ENCODE measurements around the gene CALM3.

CALM3 gene

DNA sequence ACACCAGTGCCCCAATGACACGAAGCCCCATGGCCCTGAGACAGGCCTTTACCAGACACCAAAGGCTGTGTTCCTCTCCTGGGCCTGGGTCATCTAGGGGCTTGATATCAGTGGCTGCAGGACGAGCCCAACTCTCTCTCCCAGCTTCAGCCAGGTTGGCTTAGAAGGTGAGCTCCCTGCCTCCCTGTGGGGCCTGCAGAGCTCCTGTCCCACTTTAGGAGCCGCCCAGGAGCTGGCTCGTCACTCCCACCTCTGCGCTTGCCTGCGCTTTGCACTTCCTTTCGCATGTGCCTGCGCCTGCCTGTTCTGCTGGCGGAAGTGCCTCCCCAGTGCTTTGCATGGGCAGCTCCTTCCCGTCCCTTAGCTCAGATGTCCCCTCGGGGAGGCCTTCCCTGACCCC is 4.9 kb downstream of the CALM3 start:
- H3K27me3 ChIP-seq (ENCODE audit: insufficient read depth, low read depth, severe bottlenecking): no peaks in the 10 kb centered on the region
- H3K27ac ChIP-seq: no peak overlapping the region
- no peak for DNase-seq
- no peaks in the 10 kb centered on the region for H3K9me3 ChIP-seq (ENCODE audit: severe bottlenecking)
- no peak overlapping the region for H3K4me3 ChIP-seq (ENCODE audit: low read depth, low read length)
- TF ChIP-seq, protein P1, sequence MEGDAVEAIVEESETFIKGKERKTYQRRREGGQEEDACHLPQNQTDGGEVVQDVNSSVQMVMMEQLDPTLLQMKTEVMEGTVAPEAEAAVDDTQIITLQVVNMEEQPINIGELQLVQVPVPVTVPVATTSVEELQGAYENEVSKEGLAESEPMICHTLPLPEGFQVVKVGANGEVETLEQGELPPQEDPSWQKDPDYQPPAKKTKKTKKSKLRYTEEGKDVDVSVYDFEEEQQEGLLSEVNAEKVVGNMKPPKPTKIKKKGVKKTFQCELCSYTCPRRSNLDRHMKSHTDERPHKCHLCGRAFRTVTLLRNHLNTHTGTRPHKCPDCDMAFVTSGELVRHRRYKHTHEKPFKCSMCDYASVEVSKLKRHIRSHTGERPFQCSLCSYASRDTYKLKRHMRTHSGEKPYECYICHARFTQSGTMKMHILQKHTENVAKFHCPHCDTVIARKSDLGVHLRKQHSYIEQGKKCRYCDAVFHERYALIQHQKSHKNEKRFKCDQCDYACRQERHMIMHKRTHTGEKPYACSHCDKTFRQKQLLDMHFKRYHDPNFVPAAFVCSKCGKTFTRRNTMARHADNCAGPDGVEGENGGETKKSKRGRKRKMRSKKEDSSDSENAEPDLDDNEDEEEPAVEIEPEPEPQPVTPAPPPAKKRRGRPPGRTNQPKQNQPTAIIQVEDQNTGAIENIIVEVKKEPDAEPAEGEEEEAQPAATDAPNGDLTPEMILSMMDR (IDR thresholded peaks at IDR 0.05; ENCODE audit: low read depth, low read length): no peak
- H3K36me3 ChIP-seq: peaks cover 67% of the 10 kb centered on the region

DNA sequence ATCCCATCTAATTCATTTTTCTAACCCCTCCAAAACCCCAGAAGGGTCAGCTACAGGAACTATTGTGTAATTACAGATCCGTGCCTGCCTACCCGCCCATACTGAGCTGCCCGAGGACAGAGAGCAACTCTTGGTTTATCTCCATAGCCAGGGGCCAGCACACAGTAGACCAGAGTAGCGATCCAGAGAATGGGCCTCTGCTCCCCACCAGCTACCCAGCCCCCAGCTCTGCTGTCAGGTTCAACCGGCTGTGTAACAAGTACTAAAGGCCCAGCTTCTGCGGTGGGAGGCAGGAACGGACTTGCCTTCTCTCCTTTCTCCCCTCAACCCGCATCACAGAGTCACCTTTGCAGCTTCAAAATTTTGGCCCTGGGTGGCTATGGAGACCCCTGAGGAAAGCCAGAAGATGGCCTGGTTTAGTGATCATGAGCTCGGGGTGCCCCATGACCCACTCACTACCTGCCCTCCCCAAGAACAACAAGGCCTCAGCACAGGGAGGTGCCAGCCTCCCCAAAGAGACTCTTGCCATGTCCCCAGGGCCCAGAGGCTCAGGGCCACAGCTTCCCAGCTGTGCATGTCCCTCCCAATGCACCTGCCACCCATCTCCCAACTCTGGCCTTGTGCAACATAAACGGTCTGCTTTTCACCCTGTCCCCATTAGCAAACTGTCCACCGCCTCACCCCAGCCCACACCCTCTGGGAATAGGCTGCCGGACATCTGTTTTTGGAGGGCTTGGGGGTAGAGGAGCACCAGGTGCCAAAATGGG is 5.7 kb downstream of the CALM3 start:
- no peak for DNase-seq
- Histone ChIP-seq H3K36me3 (peaks cover 62% of the 10 kb centered on the region), H3K27ac (no peak overlapping the region)

DNA sequence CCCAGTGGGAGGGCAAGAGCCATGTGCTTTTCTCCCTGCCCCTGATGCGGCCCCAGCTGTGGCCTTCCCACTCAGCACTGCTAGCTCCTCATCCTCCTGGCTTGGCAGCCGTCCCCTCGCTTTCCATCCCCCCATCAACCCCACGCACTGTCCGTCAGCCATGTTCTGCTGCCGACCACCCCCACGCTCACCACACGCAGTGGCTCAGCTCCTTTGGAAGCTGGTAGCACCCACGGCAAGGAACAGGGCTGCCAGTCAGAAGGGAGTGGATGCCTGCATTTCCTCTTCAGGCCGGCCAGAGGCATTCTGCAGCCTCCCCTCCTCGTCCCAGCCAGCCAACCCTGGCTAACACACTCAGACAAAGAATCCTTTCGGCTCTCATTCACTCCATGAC is 6.3 kb downstream of the CALM3 start:
- no peaks in the 10 kb centered on the region for H3K27me3 ChIP-seq (ENCODE audit: insufficient read depth, low read depth, severe bottlenecking)
- H3K27ac ChIP-seq: no peak overlapping the region
- no peak for DNase-seq
- peaks cover 62% of the 10 kb centered on the region for H3K36me3 ChIP-seq
- no peak overlapping the region for H3K4me3 ChIP-seq (ENCODE audit: low read depth, low read length)
- TF ChIP-seq, protein P1 (IDR thresholded peaks at IDR 0.05; ENCODE audit: low read depth, low read length): no peak
- H3K9me3 ChIP-seq (ENCODE audit: severe bottlenecking): no peaks in the 10 kb centered on the region

More for the DNA sequence above, 5.7 kb downstream of the CALM3 start:
- Histone ChIP-seq H3K4me3 (ENCODE audit: low read depth, low read length) (no peak overlapping the region), H3K9me3 (ENCODE audit: severe bottlenecking) (no peaks in the 10 kb centered on the region), H3K27me3 (ENCODE audit: insufficient read depth, low read depth, severe bottlenecking) (no peaks in the 10 kb centered on the region)
- TF ChIP-seq, protein P1 (IDR thresholded peaks at IDR 0.05; ENCODE audit: low read depth, low read length): no peak

DNA sequence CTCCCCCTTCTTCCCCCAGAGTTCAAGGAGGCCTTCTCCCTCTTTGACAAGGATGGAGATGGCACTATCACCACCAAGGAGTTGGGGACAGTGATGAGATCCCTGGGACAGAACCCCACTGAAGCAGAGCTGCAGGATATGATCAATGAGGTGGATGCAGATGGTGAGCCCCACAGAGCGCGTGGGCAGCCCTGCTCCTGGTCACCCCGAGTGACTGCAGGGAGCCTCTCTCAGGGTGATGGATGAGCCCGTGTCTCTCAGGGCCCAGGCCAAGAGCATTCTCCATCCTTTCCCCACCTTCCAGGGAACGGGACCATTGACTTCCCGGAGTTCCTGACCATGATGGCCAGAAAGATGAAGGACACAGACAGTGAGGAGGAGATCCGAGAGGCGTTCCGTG is 7.0 kb downstream of the CALM3 start:
- Histone ChIP-seq H3K9me3 (ENCODE audit: severe bottlenecking) (no peaks in the 10 kb centered on the region), H3K27me3 (ENCODE audit: insufficient read depth, low read depth, severe bottlenecking) (no peaks in the 10 kb centered on the region), H3K36me3 (peaks cover 58% of the 10 kb centered on the region), H3K27ac (no peak overlapping the region), H3K4me3 (ENCODE audit: low read depth, low read length) (no peak overlapping the region)
- TF ChIP-seq, protein P1 (IDR thresholded peaks at IDR 0.05; ENCODE audit: low read depth, low read length): no peak
- no peak for DNase-seq

DNA sequence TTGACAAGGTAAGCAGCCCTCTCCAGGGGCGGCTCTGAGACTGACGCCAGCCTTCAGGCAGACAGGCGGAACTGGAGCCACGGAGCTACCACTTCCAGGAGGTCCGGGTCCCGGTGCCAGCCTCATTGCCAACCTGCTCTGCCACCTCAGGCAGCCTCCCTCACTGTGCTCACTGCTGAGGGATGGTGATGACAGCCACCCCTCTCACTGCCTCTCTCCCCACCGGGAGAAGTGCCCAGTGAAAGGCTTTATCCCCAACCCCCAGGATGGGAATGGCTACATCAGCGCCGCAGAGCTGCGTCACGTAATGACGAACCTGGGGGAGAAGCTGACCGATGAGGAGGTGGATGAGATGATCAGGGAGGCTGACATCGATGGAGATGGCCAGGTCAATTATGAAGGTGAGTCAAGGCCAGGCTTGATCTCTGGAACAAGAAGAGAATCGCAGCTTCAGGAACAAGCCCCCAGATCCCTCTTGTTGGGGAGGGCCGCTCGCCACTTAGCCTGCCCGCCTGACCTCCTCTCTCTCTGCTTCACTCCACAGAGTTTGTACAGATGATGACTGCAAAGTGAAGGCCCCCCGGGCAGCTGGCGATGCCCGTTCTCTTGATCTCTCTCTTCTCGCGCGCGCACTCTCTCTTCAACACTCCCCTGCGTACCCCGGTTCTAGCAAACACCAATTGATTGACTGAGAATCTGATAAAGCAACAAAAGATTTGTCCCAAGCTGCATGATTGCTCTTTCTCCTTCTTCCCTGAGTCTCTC is 7.6 kb downstream of the CALM3 start:
- Histone ChIP-seq H3K36me3 (peaks cover 54% of the 10 kb centered on the region), H3K27me3 (ENCODE audit: insufficient read depth, low read depth, severe bottlenecking) (no peaks in the 10 kb centered on the region), H3K9me3 (ENCODE audit: severe bottlenecking) (no peaks in the 10 kb centered on the region), H3K4me3 (ENCODE audit: low read depth, low read length) (no peak overlapping the region), H3K27ac (no peak overlapping the region)
- DNase-seq: no peak
- TF ChIP-seq, protein P1 (IDR thresholded peaks at IDR 0.05; ENCODE audit: low read depth, low read length): no peak

Measured in WERI-Rb-1 (cell line).